Astrocyte (in vitro differentiated cells and primary cell): ENCODE data around the gene TEAD4.

Experiments
- EZH2 ChIP-seq: IDR thresholded peaks from 2 replicates; pipeline ENCODE4 v1.6.1; 2012; ENCODE audit warnings: mild to moderate bottlenecking, low read length, inconsistent platforms; ENCODE audit not compliant: insufficient read depth
- TF ChIP-seq, protein P1 (sequence below): IDR thresholded peaks from 2 replicates; pipeline ENCODE4 v1.5.1; 2011; ENCODE audit warnings: low read depth, mild to moderate bottlenecking, inconsistent platforms, low read length, moderate library complexity; ENCODE audit not compliant: insufficient read depth

DNA sequence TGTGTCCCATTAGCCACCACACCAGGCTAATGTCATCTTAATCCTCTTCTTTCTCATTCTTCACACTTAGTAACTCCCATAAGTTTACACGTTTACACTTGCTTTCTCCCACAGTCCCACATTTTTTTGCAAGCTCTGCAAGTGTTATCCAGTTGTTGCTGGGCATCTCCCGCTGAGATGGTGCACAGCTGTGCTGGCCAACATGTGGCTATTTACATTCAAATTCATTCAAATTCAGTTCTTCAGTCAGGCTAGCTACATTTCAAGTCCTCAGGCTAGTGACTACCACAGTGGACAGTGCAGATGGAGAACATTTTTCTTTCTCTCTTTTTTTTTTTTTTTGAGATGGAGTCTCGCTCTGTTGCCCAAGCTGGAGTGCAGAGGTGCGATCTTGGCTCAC lies 9.8 kb upstream of the TEAD4 start:
- TF ChIP-seq, protein P1, sequence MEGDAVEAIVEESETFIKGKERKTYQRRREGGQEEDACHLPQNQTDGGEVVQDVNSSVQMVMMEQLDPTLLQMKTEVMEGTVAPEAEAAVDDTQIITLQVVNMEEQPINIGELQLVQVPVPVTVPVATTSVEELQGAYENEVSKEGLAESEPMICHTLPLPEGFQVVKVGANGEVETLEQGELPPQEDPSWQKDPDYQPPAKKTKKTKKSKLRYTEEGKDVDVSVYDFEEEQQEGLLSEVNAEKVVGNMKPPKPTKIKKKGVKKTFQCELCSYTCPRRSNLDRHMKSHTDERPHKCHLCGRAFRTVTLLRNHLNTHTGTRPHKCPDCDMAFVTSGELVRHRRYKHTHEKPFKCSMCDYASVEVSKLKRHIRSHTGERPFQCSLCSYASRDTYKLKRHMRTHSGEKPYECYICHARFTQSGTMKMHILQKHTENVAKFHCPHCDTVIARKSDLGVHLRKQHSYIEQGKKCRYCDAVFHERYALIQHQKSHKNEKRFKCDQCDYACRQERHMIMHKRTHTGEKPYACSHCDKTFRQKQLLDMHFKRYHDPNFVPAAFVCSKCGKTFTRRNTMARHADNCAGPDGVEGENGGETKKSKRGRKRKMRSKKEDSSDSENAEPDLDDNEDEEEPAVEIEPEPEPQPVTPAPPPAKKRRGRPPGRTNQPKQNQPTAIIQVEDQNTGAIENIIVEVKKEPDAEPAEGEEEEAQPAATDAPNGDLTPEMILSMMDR, result no peak
- TF ChIP-seq EZH2, result no peak
